ENCODE data around the gene SLC39A13.

The SLC39A13 gene

GRCh38 chr11:47407746-47408590 is at the start of gene SLC39A13:
Gene SLC39A13 (plus strand): TSS chr11:47408590. CDS start chr11:47410095, 1,505 bp downstream.
- DNase-seq = peak; percentile 81 to 87 (median 84)

DNA sequence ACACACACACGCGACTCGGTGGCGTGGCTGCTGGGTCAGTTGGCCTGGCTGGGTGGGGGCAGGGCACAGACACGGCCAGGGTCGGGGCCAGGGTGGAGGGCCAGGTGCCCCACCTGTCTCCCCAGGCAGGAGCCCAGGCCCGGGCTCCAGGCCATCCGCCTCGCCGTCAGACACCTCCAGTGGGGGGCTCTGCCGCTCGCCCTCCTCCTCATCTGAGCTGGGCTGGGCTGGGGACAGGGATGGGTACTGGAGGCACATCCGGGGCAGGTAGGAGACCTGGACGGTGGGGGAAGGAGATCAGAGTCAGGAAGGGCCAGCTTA is 49.7 kb upstream of the SLC39A13 start:
- no peak for DNase-seq

- no peak for DNase-seq
Measured at GRCh38 chr11:47359162-47359561, 49.2 kb upstream of the SLC39A13 start.

GRCh38 chr11:47359586-47359985 is 48.8 kb upstream of the SLC39A13 start:
- DNase-seq = no peak

- no peak for DNase-seq
Measured at GRCh38 chr11:47360341-47360740, 48.0 kb upstream of the SLC39A13 start.

DNA sequence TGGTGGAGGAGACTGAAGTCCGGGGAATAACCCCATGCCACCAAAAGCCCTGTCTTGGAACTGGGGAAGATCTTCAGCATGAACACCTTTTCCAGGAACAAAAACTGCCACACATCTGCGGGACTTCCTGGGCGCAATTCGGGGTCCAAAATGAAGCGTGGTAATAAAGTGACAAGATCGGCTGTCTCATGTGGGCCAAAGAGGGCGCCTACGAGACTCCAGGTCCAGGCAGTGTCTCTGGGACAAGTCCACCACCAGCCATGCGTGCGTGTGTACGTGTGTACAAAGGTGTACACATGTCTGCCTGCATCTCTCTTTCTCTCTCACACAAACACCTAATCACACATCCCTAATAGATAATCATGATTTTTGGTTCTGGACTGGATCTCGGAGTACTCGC is 47.0 kb upstream of the SLC39A13 start:
- DNase-seq = no peak

DNA sequence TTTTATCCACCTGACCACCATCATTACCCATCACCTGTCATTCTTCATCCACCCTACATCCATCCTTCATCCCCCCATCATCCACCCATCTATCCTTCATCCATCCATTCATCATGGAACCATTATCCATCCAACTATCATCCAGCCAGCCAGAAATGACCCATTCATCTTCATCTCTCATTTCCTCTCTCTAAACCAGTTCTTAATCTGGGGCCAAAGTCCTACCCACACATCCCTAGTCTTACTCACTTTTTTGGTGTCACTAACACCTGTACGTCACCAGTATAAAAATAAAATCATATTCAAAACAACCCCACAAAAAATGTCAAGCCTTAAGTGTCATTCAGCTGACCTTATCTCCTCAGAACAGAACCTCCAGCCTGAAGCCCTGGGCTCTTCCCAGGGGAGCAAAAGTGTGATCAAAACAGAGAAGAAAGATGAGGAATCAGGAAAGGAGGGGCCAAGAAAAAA is 42.3 kb upstream of the SLC39A13 start:
- no peak for DNase-seq

DNA sequence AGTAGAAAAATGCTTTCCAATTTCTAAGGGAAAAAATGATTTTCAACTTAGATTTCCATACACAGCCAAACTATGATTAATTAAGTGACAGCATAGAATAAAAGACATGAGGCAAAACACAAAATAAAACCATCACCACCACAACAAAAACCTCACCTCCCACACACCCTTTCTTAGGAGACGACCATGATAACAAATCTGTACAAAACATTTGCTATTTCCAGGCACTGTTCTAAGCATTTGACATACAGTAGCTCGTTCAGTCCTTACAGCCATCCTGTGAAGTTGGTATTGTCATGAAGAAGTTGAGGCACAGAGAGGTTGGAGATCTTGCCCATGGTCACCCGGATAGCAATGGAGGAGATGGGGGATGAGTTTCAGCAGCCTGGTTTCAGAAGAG is 38.7 kb upstream of the SLC39A13 start:
- DNase-seq = no peak

GRCh38 chr11:47372422-47372821 is 36.0 kb upstream of the SLC39A13 start:
- DNase-seq = no peak

DNA sequence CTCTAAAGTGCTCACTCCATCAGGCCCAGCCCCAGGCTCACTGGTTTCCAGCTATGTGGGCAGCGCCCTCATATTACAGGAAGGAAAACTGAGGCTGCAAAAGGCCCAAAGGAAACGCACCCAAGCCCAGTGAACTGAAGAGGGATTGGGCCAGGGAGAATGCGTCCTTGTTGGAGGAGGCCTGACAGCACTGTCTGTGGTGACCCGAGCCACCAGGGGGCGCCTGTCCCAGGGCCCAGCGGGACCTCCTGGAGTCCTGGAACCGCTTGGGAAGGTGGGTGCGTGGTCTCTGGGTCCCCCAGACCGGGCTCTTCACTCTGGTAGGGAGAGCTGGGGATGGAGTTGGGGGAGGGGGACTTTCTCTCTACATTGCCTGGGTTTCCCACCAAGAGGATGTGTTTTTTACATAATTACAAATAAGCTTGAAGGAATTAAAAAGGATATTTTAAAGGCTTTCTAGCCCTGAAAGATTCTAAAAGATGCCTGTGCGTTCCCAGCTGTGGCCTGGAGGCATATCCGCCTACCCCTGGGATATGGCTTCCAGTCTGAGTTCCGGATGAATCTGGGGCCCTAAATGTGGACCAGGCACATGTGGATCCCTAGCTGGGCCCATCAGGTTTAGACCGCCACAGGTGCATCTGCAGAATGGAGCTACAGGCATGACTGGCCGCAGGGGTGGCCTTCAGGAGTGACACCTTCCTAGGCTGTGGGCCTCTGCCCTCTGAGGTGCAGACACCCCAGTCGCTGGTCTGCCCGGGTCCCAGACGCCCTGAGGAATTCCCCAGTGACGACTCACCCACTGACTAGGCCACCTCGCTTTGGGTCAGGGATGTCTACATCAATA is 34.3 kb upstream of the SLC39A13 start:
- DNase-seq = peak; percentile 71 to 80 (median 79)

DNA sequence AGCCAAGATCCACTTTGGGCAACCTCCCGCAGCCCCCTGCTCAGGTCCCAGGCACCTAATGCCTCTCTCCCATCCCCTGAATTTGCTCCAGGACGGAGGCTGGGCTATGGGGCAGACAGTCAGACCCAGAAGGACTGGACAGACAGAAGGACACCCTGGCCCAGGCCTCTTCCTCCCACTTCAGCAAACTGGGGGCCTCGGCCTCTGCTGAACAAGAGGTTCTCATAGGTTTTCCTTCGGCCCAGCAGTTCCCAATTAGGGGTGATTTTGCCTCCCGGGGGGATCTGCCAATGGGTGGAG is 33.7 kb upstream of the SLC39A13 start:
- DNase-seq = no peak

DNA sequence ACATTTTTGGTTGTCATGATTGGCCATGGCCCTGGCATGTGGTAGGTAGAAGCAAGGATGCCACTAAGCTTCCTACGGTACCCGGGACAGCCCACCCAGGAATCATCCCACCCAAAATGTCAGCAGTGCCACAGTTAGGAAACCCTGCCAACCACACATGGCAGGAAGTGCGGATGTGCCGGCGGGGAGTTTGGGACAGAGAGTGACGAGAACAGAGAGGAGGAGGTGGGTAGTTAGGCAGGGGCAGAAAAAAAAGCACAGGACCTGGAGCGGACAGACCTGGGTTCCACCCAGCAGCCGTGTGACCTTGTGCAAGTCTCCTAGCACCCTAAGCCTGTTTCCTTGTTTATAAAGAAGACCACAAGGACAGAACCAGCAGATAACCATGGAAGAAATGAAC is 33.4 kb upstream of the SLC39A13 start:
- no peak for DNase-seq

- no peak for DNase-seq
Measured at GRCh38 chr11:47375546-47376085, 32.8 kb upstream of the SLC39A13 start.

DNA sequence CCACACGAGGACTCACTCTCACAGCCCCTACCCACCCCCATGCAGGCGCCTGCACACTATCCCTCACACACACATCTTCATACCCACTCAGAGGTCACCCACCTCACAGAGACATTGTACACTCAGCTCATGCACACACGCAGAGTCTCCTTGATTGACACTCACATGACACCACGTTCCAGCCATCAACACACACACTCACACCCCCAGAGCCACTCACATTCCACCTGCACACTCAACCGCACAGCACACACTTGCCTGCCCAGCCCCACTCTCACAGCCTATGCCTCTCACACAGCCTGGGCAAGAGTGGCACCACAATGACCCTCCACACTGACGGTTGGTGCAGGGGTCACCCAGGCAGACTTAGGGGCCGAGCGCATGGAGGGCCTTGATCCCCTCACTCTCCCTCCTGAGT is 32.3 kb upstream of the SLC39A13 start:
- DNase-seq = no peak

- no peak for DNase-seq
Measured at GRCh38 chr11:47376525-47377371, 31.6 kb upstream of the SLC39A13 start.

DNA sequence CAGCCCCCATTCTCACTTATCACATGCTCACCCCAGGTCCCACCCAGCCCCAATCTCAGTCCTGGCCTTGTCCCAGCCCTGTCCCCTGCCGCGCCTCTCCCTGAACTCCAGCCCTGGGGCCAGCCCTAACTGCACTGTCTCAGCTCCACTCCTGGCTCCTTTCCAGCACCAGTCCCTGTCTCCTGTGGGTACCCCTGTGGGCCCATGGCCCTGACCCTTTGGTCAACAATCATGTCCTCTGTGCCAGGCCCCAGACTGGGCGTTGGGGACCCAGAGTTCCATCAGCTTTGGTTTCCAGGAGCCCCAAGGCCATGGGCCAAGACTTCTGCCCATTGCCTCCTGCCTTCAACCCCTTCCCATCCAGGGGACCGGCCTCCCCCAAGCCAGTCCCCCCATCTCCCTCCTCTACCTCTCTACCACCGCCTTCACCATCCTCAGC is 30.8 kb upstream of the SLC39A13 start:
- DNase-seq = no peak

DNA sequence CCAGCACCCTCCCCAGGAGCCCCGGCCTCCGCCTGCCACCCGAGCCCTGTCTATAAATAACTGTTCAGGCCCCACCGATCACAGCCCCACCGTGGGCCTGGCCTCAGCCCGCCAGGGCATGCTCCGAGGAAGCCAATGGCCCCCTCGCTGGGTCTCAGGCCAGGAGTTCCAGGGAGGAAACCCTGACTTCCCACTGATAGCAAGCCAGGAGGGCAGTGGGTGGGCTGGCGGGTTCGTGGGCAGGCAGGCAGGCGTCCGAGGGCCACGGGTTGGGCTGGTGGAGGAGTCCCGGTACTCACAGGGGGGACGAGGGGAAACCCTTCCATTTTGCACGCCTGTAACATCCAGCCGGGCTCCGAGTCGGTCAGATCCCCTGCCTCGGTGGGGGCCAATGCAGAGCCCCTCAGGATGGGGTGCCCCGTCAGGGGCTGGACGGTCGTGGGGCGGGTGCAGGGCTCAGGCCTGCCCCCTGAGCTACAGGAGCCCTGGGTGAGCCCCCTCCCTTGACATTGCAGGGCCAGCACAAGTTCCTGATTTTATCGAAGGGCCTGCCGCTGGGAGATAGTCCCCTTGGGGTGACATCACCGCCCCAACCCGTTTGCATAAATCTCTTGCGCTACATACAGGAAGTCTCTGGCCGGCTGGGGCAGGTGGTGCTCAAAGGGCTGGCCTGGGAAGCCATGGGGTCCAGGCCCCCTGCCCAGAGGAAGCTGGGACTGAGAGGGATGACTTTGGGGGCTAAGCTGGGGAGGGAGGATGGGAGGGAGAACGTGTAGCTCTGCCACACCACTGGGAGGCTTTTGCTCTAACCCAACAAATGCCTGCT is 30.2 kb upstream of the SLC39A13 start, which contains the start of gene SPI1:
Gene SPI1, minus strand, starts transcription at position 538 of the 826 bp plus-strand sequence. Its CDS starts 194 bp downstream, at position 344.
- DNase-seq = no peak

- no peak for DNase-seq
Measured at GRCh38 chr11:47378836-47379170, 29.6 kb upstream of the SLC39A13 start.

GRCh38 chr11:47379317-47379716 is 29.1 kb upstream of the SLC39A13 start:
- DNase-seq = no peak

DNA sequence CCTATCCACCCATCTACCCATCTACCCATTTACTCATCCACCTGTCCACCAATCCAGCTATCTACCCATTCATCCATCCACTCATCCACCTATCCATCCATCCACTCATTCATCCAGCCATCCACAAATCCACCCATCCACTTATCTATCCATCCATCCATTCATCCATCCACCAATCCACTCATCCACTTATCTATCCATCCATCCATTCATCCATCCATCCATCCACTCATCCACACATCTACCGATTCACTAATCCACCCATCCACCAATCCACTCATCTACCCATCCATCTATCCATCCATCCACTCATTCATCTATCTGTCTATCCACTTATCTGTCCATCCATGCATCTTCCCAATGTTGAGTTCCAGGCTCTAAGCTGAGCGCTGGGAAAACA is 28.3 kb upstream of the SLC39A13 start:
- DNase-seq = no peak

DNA sequence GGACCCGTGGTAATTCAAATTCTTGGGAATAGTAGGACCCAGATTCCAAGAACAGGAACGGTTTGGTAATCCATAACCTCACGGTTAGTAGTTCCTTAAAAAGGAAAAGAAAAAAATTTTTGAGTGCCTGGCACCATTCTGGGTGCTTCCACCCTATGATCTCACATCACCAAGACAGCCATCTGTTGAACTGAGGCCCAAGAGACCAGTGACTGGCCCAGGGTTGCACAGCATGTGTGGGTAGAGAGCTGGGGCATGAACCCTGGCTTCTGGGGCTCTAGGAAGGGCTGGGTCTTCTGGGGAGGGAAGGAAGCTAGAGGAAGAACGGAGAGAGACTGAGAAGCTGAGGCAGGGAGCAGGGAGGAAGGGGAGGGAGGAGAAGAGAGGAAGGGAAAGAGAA is 25.3 kb upstream of the SLC39A13 start:
- no peak for DNase-seq

DNA sequence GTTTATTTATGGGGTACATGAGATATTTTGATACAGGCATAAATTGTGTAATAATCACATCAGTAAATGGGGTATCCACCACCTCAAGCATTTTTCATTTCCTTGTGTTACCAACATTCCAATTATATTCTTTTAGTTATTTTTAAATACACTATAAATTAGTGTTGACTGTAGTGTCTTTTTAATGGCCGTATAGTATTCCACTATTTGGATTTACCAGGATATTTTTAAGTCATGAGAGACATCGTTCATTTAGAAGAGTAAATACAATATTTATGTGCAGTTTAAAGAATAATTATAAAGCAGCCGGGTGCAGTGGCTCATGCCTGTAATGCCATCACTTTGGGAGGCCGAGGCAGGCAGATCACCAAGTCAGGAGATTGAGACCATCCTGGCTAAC is 23.9 kb upstream of the SLC39A13 start:
- DNase-seq = no peak

Measured in activated CD4-positive, CD25-positive, alpha-beta regulatory T cell (primary cell).